ENCODE measurements around the gene CD44. TPM values are rescaled to one million over a fixed set of nuclear protein-coding genes. Genes with fewer than 3 reads are reported as not detected.

Gene CD44
- total RNA-seq, 4 donors from 2014 or later, result 211 to 319 (median 266) TPM

- Histone ChIP-seq H3K4me3 (no peak overlapping the region), H3K27ac (peak overlapping the region; percentile 53 to 82 (median 68)), H3K36me3 (peaks cover 0 to 41% of the 10 kb centered on the region in 2 donors), H3K9me3 (no peaks in the 10 kb centered on the region), H3K27me3 (no peaks in the 10 kb centered on the region), H3K4me1 (peaks cover 9 to 79% (median 15%) of the 10 kb centered on the region in 3 donors)
- TF ChIP-seq POLR2AphosphoS5 (IDR thresholded peaks at IDR 0.05), result no peak
- 72% methylated on average over 3 of the region's 3 CpGs; no CpG with 5 or more reads in 1 of the 2 donors for WGBS, 2 donors (ENCODE audit: low coverage in 1 of 2)
- ATAC-seq, result no peak
Observed at GRCh38 chr11:35187996-35188395, 49.0 kb downstream of the CD44 start.

GRCh38 chr11:35190804-35191348, 51.9 kb downstream of the CD44 start:
- ATAC-seq, result peak; percentile 81
- Histone ChIP-seq H3K9me3 (no peaks in the 10 kb centered on the region), H3K4me3 (no peak overlapping the region), H3K27me3 (no peaks in the 10 kb centered on the region), H3K4me1 (peaks cover 9 to 82% (median 19%) of the 10 kb centered on the region in 3 donors), H3K27ac (peak overlapping the region; percentile 78 to 82 (median 78)), H3K36me3 (peaks cover 0 to 28% of the 10 kb centered on the region in 2 donors)
- WGBS, 2 donors (ENCODE audit: low coverage in 1 of 2), result 53 to 64% methylated on average over 6 of the region's 6 CpGs
- no peak for TF ChIP-seq EP300 (IDR thresholded peaks at IDR 0.05)
- TF ChIP-seq POLR2AphosphoS5 (IDR thresholded peaks at IDR 0.05), result peak; percentile 86

GRCh38 chr11:35192347-35192746, 53.4 kb downstream of the CD44 start:
- peak; percentile 75 for ATAC-seq
- TF ChIP-seq CTCF (IDR thresholded peaks at IDR 0.05) (no peak), POLR2AphosphoS5 (IDR thresholded peaks at IDR 0.05) (peak; percentile 33)
- no peaks in the 10 kb centered on the region for H3K27me3 ChIP-seq
- H3K4me1 ChIP-seq, result peaks cover 9 to 78% (median 19%) of the 10 kb centered on the region in 3 donors
- peaks cover 0 to 31% of the 10 kb centered on the region in 2 donors for H3K36me3 ChIP-seq
- no peaks in the 10 kb centered on the region for H3K9me3 ChIP-seq
- H3K4me3 ChIP-seq, result no peak overlapping the region
- 8% methylated on average over 3 of the region's 3 CpGs; no CpG with 5 or more reads in 1 of the 2 donors for WGBS, 2 donors (ENCODE audit: low coverage in 1 of 2)
- peak overlapping the region; percentile 78 to 82 (median 78) for H3K27ac ChIP-seq

GRCh38 chr11:35193767-35194166, 54.8 kb downstream of the CD44 start:
- H3K27me3 ChIP-seq, result no peaks in the 10 kb centered on the region
- peak overlapping the region in 2 of 4 donors; percentile 8 to 82 for H3K27ac ChIP-seq
- H3K4me3 ChIP-seq, result no peak overlapping the region
- TF ChIP-seq CTCF (IDR thresholded peaks at IDR 0.05) (no peak), POLR2A (IDR thresholded peaks at IDR 0.05) (no peak), EP300 (IDR thresholded peaks at IDR 0.05) (no peak), POLR2AphosphoS5 (IDR thresholded peaks at IDR 0.05) (no peak)
- H3K9me3 ChIP-seq, result no peaks in the 10 kb centered on the region
- peaks cover 9 to 71% (median 19%) of the 10 kb centered on the region in 3 donors for H3K4me1 ChIP-seq
- WGBS, 2 donors (ENCODE audit: low coverage in 1 of 2), result 82 to 87% methylated on average over 6 of the region's 6 CpGs
- H3K36me3 ChIP-seq, result peaks cover 0 to 30% of the 10 kb centered on the region in 2 donors
- no peak for ATAC-seq

- no peak for ATAC-seq
- Histone ChIP-seq H3K4me3 (no peak overlapping the region), H3K4me1 (peaks cover 3 to 36% (median 7%) of the 10 kb centered on the region in 3 donors), H3K27me3 (no peaks in the 10 kb centered on the region), H3K27ac (no peak overlapping the region), H3K9me3 (no peaks in the 10 kb centered on the region), H3K36me3 (peaks cover 5 to 34% of the 10 kb centered on the region in 2 donors)
- 78 to 79% methylated on average over 1 of the region's 1 CpG for WGBS, 2 donors (ENCODE audit: low coverage in 1 of 2)
- TF ChIP-seq POLR2A (IDR thresholded peaks at IDR 0.05), result no peak
- TF ChIP-seq POLR2AphosphoS5 (IDR thresholded peaks at IDR 0.05), result no peak
- TF ChIP-seq EP300 (IDR thresholded peaks at IDR 0.05), result no peak
- TF ChIP-seq CTCF (IDR thresholded peaks at IDR 0.05), result no peak
Observed at GRCh38 chr11:35197292-35197691, 58.3 kb downstream of the CD44 start.

- 90 to 91% methylated on average over 4 to 6 of the region's 7 CpGs for WGBS, 2 donors (ENCODE audit: low coverage in 1 of 2)
- no peaks in the 10 kb centered on the region for H3K27me3 ChIP-seq
- peaks cover 5 to 59% of the 10 kb centered on the region in 2 donors for H3K36me3 ChIP-seq
- no peak overlapping the region for H3K4me3 ChIP-seq
- no peak overlapping the region for H3K27ac ChIP-seq
- ATAC-seq, result no peak
- TF ChIP-seq POLR2AphosphoS5 (IDR thresholded peaks at IDR 0.05) (no peak), POLR2A (IDR thresholded peaks at IDR 0.05) (no peak), CTCF (IDR thresholded peaks at IDR 0.05) (no peak), EP300 (IDR thresholded peaks at IDR 0.05) (no peak)
- H3K9me3 ChIP-seq, result no peaks in the 10 kb centered on the region
- H3K4me1 ChIP-seq, result peaks cover 0 to under 1% (median 0%) of the 10 kb centered on the region in 3 donors
Observed at GRCh38 chr11:35200811-35201341, 61.9 kb downstream of the CD44 start.

Measured in gastroesophageal sphincter (tissue), 4 donors.